Chondrocyte (in vitro differentiated cells): ENCODE data around the gene TAS2R39. TPM values are rescaled to one million over a fixed set of nuclear protein-coding genes. Genes with fewer than 3 reads are reported as not detected.
"Not testable (repeated sequence)": the region's sequence is repeated elsewhere in the genome, so short reads cannot be mapped to it uniquely, and the experiment has no call there.

Experiments used
- DNase-seq: peaks from one replicate; pipeline ENCODE4 v3.0.0; 2021; ENCODE audit warnings: mixed read lengths, low spot score
- H3K27ac Mint-ChIP-seq: one replicate; pipeline ENCODE4 v1.8.0; 2021; ENCODE audit warnings: mild to moderate bottlenecking, moderate library complexity, mixed read lengths; ENCODE audit not compliant: unreplicated experiment
- H3K27me3 Mint-ChIP-seq: 2 replicates; pipeline ENCODE4 v1.8.0; 2021; ENCODE audit warnings: low read depth, mixed read lengths
- H3K36me3 Mint-ChIP-seq: 2 replicates; pipeline ENCODE4 v1.8.0; 2021; ENCODE audit warnings: low read depth, mixed read lengths
- H3K4me1 Mint-ChIP-seq: 2 replicates; pipeline ENCODE4 v1.8.0; 2021; ENCODE audit warnings: low read depth, mild to moderate bottlenecking, mixed read lengths
- H3K4me3 Mint-ChIP-seq: one replicate; pipeline ENCODE4 v1.8.0; 2021; ENCODE audit warnings: mild to moderate bottlenecking, moderate library complexity, mixed read lengths; ENCODE audit not compliant: unreplicated experiment
- H3K9me3 Mint-ChIP-seq: 2 replicates; pipeline ENCODE4 v1.8.0; 2021; ENCODE audit warnings: low read depth, mixed read lengths
- CTCF ChIP-seq: fragments of 200-600 bp; sonication (generic); IDR thresholded peaks from 2 replicates; pipeline ENCODE4 v1.5.0; 2021; ENCODE audit warnings: antibody characterized with exemption, mild to moderate bottlenecking, moderate library complexity
- total RNA-seq: library from RNA; stranded (reverse); gene quantifications from 3 replicates; pipeline ENCODE4 v1.2.1, GENCODE V29; 2021

TAS2R39 gene
- total RNA-seq, 1 donor from 2014 or later, result not detected

DNA sequence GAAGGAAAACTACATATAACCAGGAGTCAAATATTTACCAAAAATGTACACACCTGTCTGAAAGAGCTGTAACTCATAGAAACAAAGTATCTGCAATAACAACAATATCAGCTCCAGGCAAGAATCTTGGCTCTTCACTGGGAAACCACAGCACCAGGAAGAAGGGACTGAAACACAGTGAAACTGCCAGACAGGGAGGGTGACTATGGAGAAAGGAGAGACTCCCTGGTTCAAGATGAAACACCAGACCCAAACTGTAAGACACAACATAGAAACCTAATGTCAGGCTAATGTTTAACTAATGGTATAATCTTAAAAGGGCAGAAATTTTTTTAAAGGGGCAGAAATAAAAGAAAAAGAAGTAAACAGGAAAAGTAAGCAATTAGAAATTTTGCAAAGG is 11.5 kb upstream of the TAS2R39 start:
- Mint-ChIP-seq H3K36me3 (no peaks in the 10 kb centered on the region), H3K27me3 (peaks cover 2% of the 10 kb centered on the region), H3K9me3 (peaks cover 16% of the 10 kb centered on the region), H3K4me1 (peaks cover 4% of the 10 kb centered on the region), H3K4me3 (no peak overlapping the region), H3K27ac (no peak overlapping the region)
- DNase-seq, result no peak
- TF ChIP-seq CTCF, result no peak

GRCh38 chr7:143172354-143172753 is 10.9 kb upstream of the TAS2R39 start:
- Mint-ChIP-seq H3K27me3 (peaks cover 2% of the 10 kb centered on the region), H3K27ac (no peak overlapping the region), H3K4me3 (no peak overlapping the region), H3K36me3 (no peaks in the 10 kb centered on the region), H3K9me3 (peaks cover 16% of the 10 kb centered on the region), H3K4me1 (peaks cover 4% of the 10 kb centered on the region)
- DNase-seq, result no peak
- no peak for TF ChIP-seq CTCF

DNA sequence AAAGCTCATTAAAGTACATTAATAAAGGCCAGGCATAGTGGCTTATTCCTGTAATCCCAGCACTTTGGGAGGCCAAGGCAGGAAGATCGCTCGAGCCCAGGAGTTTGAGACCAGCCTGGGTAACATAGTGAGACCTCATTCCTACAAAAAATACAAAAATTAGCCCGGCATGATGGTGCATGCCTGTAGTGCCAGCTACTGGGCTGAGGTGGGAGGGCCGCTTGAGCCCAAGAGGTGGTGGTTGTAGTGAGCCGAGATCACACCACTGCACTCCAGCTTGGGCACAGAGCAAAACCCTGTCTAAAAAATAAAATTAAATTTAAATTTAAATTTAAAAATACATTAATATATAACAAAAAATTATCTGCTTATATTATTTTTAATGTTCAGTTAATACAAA is 7.1 kb upstream of the TAS2R39 start:
- no peak overlapping the region for H3K27ac Mint-ChIP-seq
- H3K27me3 Mint-ChIP-seq, result peaks cover 2% of the 10 kb centered on the region
- no peak for TF ChIP-seq CTCF
- no peak overlapping the region for H3K4me3 Mint-ChIP-seq
- DNase-seq, result no peak
- H3K4me1 Mint-ChIP-seq, result peaks cover 4% of the 10 kb centered on the region
- H3K9me3 Mint-ChIP-seq, result peaks cover 16% of the 10 kb centered on the region
- no peaks in the 10 kb centered on the region for H3K36me3 Mint-ChIP-seq

DNA sequence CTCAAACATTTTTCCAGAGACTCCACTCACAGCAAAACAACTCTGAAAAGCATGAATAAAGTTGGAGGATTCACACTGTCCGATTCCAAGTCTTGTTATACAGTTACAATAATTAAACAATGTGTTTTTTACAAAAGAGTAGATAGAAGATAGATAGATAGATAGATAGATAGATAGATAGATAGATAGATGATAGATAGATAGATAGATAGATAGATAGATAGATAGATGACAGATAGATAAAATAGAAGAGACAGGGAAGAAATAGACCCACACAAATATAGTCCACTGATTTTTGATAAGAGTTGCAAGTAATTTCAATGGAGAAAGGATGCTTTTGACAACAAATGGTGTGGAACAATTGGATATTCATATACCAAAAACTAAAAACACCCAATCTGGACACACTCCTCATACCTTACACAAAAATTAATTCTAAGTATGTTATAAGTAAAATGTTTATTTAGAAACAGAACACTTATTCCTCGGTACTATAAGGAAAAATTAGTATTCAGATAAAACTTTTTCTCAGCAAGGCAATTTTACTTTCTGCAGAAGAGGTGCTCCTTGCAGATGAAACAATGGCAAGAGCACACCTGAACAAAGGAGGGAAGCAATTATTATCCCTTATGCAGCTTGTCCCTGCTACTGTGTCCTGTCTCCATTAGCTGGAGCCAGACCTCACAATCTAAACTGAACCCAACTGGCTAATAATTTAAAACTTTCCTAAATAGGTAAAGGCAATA is 5.7 kb upstream of the TAS2R39 start:
- Mint-ChIP-seq H3K4me3 (no peak overlapping the region), H3K27me3 (peaks cover 4% of the 10 kb centered on the region), H3K36me3 (no peaks in the 10 kb centered on the region), H3K27ac (no peak overlapping the region), H3K4me1 (peaks cover under 1% of the 10 kb centered on the region), H3K9me3 (peaks cover 16% of the 10 kb centered on the region)
- DNase-seq, result no peak
- no peak for TF ChIP-seq CTCF

DNA sequence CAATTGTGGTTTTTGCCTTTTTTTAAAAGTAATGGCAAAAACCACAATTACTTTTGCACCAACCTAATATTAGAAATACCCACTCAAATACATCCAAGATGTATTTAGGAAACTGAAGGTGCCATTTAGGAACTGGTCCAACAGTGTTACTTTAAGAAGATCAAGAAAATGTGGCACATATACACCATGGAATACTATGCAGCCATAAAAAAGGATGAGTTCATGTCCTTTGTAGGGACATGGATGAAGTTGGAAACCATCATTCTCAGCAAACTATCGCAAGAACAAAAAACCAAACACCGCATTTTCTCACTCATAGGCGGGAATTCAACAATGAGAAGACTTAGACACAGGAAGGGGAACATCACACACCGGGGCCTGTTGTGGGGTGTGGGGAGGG is 2.4 kb upstream of the TAS2R39 start:
- not testable (repeated sequence) for H3K4me1 Mint-ChIP-seq, H3K36me3 Mint-ChIP-seq, DNase-seq, H3K27ac Mint-ChIP-seq, H3K4me3 Mint-ChIP-seq
- Mint-ChIP-seq H3K27me3 (peaks cover 14% of the 10 kb centered on the region), H3K9me3 (peaks cover 16% of the 10 kb centered on the region)

DNA sequence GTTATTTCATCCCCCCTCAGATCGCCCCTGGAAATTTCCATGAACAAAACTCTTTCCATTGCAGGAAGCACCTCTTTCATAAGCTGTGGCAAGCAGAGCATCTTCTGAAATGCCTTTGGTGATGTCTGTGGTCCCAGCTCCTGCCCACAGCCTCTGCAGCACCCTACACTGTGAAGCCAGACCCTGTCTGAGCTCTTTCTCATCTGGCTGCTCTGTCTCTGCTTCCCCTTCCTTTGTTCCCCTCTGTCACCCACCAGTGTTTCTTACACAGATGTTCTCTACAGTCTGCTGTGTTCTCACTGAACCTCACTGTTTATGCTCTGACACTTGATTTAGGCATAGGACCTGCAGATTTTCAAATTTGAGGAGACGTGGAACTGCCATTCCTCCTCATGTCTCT is 1.9 kb upstream of the TAS2R39 start:
- Mint-ChIP-seq H3K36me3 (no peaks in the 10 kb centered on the region), H3K27ac (no peak overlapping the region), H3K9me3 (peaks cover 16% of the 10 kb centered on the region), H3K4me1 (no peaks in the 10 kb centered on the region), H3K4me3 (no peak overlapping the region), H3K27me3 (peaks cover 17% of the 10 kb centered on the region)
- DNase-seq, result no peak
- no peak for TF ChIP-seq CTCF
